Subcutaneous adipose tissue (tissue), 4 donors: ENCODE measurements around the gene GAGE12E. TPM values are rescaled to one million over a fixed set of nuclear protein-coding genes. Genes with fewer than 3 reads are reported as not detected.
"Not testable (repeated sequence)": the region's sequence is repeated elsewhere in the genome, so short reads cannot be mapped to it uniquely, and the experiment has no call there.

Experiments
- CTCF ChIP-seq: fragments of 450-650 bp; IDR thresholded peaks from one replicate; pipeline ENCODE4 v1.5.1; 2016; ENCODE audit warnings: low read depth, mild to moderate bottlenecking, control low read depth, antibody characterized with exemption, moderate library complexity
- total RNA-seq, 4 donors: library from RNA; depleted of rRNA; stranded (reverse); fragments of >200 nt; gene quantifications; one replicate each; pipeline ENCODE4 v1.1.0, GENCODE V29; 2016

GAGE12E gene
- not detected for total RNA-seq

DNA sequence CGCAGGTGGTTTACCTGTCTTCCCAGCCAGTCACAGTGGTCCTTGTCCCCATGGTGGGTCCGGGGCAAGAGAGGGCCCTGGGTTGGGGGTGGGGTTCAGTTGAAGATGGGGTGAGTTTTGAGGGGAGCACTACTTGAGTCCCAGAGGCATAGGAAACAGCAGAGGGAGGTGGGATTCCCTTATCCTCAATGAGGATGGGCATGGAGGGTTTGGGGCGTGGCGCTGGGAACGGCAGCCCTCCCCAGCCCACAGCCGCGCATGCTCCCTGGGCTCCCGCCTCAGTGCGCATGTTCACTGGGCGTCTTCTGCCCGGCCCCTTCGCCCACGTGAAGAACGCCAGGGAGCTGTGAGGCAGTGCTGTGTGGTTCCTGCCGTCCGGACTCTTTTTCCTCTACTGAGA lies at the start of gene GAGE12E:
GAGE12E (plus strand) TSS at position 301 of the 400 bp plus-strand sequence. CDS start 1,155 bp downstream, outside the sequence.
- TF ChIP-seq CTCF = not testable (repeated sequence)

DNA sequence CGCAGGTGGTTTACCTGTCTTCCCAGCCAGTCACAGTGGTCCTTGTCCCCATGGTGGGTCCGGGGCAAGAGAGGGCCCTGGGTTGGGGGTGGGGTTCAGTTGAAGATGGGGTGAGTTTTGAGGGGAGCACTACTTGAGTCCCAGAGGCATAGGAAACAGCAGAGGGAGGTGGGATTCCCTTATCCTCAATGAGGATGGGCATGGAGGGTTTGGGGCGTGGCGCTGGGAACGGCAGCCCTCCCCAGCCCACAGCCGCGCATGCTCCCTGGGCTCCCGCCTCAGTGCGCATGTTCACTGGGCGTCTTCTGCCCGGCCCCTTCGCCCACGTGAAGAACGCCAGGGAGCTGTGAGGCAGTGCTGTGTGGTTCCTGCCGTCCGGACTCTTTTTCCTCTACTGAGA lies 19.2 kb upstream of the GAGE12E start, which contains the start of gene GAGE12C:
GAGE12C (plus strand) TSS at position 301 of the 400 bp plus-strand sequence. CDS start 1,155 bp downstream, outside the sequence.
- not testable (repeated sequence) for TF ChIP-seq CTCF

- not testable (repeated sequence) for TF ChIP-seq CTCF
Observed at GRCh38 chrX:49541433-49541832, 9.7 kb upstream of the GAGE12E start, which contains the start of gene GAGE12D. TSS of gene GAGE12D (plus strand) at chrX:49541733. CDS start at chrX:49542888, 1,155 bp downstream.

DNA sequence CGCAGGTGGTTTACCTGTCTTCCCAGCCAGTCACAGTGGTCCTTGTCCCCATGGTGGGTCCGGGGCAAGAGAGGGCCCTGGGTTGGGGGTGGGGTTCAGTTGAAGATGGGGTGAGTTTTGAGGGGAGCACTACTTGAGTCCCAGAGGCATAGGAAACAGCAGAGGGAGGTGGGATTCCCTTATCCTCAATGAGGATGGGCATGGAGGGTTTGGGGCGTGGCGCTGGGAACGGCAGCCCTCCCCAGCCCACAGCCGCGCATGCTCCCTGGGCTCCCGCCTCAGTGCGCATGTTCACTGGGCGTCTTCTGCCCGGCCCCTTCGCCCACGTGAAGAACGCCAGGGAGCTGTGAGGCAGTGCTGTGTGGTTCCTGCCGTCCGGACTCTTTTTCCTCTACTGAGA lies 9.5 kb downstream of the GAGE12E start, which contains the start of gene GAGE12F:
GAGE12F (plus strand) TSS at position 301 of the 400 bp plus-strand sequence. CDS start 1,155 bp downstream, outside the sequence.
- TF ChIP-seq CTCF = not testable (repeated sequence)

DNA sequence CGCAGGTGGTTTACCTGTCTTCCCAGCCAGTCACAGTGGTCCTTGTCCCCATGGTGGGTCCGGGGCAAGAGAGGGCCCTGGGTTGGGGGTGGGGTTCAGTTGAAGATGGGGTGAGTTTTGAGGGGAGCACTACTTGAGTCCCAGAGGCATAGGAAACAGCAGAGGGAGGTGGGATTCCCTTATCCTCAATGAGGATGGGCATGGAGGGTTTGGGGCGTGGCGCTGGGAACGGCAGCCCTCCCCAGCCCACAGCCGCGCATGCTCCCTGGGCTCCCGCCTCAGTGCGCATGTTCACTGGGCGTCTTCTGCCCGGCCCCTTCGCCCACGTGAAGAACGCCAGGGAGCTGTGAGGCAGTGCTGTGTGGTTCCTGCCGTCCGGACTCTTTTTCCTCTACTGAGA lies 19.0 kb downstream of the GAGE12E start, which contains the start of gene GAGE12G:
GAGE12G (plus strand) TSS at position 301 of the 400 bp plus-strand sequence. CDS start 1,155 bp downstream, outside the sequence.
- not testable (repeated sequence) for TF ChIP-seq CTCF

- TF ChIP-seq CTCF = not testable (repeated sequence)
Observed at GRCh38 chrX:49579649-49580048, 28.6 kb downstream of the GAGE12E start, which contains the start of gene GAGE12H. TSS of gene GAGE12H (plus strand) at chrX:49579949. CDS start at chrX:49581104, 1,155 bp downstream.

DNA sequence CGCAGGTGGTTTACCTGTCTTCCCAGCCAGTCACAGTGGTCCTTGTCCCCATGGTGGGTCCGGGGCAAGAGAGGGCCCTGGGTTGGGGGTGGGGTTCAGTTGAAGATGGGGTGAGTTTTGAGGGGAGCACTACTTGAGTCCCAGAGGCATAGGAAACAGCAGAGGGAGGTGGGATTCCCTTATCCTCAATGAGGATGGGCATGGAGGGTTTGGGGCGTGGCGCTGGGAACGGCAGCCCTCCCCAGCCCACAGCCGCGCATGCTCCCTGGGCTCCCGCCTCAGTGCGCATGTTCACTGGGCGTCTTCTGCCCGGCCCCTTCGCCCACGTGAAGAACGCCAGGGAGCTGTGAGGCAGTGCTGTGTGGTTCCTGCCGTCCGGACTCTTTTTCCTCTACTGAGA lies 38.1 kb downstream of the GAGE12E start, which contains the start of gene GAGE2A:
GAGE2A (plus strand) TSS at position 301 of the 400 bp plus-strand sequence. CDS start 1,155 bp downstream, outside the sequence.
- not testable (repeated sequence) for TF ChIP-seq CTCF
